Pancreas (tissue), 10 donors: Measurements from ENCODE around the gene KRT10. TPM values are rescaled to one million over a fixed set of nuclear protein-coding genes. Genes with fewer than 3 reads are reported as not detected.

Experiments
- ATAC-seq, 4 donors: fragments of 200-7000 bp; cut with Tn5 transposase; one replicate each; pipeline versions ENCODE4 v1.8.0 to v1.9.1; 2020; ENCODE audit warnings: mild to moderate bottlenecking in 4 of 4, moderate library complexity in 4 of 4
- DNase-seq, 6 donors: peaks; one replicate each; pipeline ENCODE4 v3.0.0-alpha.2; 2020
- FAIRE-seq: peaks from 2 replicates; lab custom pipeline; 2012; peaks lifted over from hg19 to GRCh38; lab: Jason Lieb, UNC
- H3K27ac ChIP-seq, 4 donors: fragments of 200-600 bp; sonication (generic); 1 replicate in 3 of 4; 2 replicates in 1 of 4; pipeline versions ENCODE4 v1.5.0 to v1.8.0; 2020
- H3K27me3 ChIP-seq, 4 donors: fragments of 200-600 bp; one replicate each; pipeline ENCODE4 v1.8.0; 2021
- H3K36me3 ChIP-seq, 3 donors: fragments of 200-600 bp; sonication (generic) in 1 of 3; one replicate each; pipeline versions ENCODE4 v1.5.0 to v1.8.0; 2020 to 2021
- H3K4me1 ChIP-seq, 3 donors: fragments of 200-600 bp; one replicate each; pipeline ENCODE4 v1.8.0; 2021
- H3K4me3 ChIP-seq, 4 donors: fragments of 200-600 bp; sonication (generic) in 2 of 4; one replicate each; pipeline versions ENCODE4 v1.5.0 to v1.8.0; 2020 to 2021
- H3K9me3 ChIP-seq, 4 donors: fragments of 200-600 bp; one replicate each; pipeline ENCODE4 v1.8.0; 2021
- WGBS, 2 donors: extraction: QIAGEN DNeasy Blood & Tissue Kit; methylation state at CpG; one replicate each; pipeline ENCODE4 v1.1.7; 2013; 5-methylcytosine and 5-hydroxymethylcytosine counted together
- intact Hi-C, 3 donors: fragments of 100-400 bp; cut with DNase I; formaldehyde crosslinking; loops; one replicate each; pipeline versions ENCODE4 v1.11.1 to v1.14.2; 2022
- polyA plus RNA-seq, 2 donors: library from polyadenylated mRNA; stranded (reverse); fragments of 200-250 nt; gene quantifications; one replicate each; pipeline ENCODE4 v1.2.3, GENCODE V29; 2013
- total RNA-seq, 6 donors: library from RNA; stranded (reverse); fragmentation: NEBNext Ultra II Directional in 4 of 6; extraction: Animal tissue kit (Norgen Biotek cat#: 25700) in 4 of 6; gene quantifications; one replicate each; pipeline versions ENCODE4 v1.2.1 to v1.2.4, GENCODE V29; 2021 to 2023
- TF ChIP-seq, protein P1 (sequence below), 4 donors: fragments of 200-600 bp; sonication (generic) in 3 of 4; IDR thresholded peaks; one replicate each; pipeline versions ENCODE4 v1.5.0 to v1.8.0; 2021; ENCODE audit warnings: antibody characterized with exemption in 4 of 4
- donor health status: healthy with polysubstance abuse.
- donor health status: DM: no; HTN: no; CAD: no; lungs with moderate emphysema.
- donor health status: DM: no; HTN: no; CAD: no.
- donor health status: control.
- donor health status: control.
- donor health status: Bipolar disorder and iron deficiency.
- donor health status: DM: yes; HTN: yes; CAD: no.
- donor health status: DM: no; HTN: no; CAD: no.
- donor health status: DM: no; HTN: no; CAD: no.
- donor health status: DM: yes; HTN: yes; CAD: no.

KRT10 gene
- total and polyA plus RNA-seq, 8 donors, result 13.9 to 31.0 (median 21.2) TPM

DNA sequence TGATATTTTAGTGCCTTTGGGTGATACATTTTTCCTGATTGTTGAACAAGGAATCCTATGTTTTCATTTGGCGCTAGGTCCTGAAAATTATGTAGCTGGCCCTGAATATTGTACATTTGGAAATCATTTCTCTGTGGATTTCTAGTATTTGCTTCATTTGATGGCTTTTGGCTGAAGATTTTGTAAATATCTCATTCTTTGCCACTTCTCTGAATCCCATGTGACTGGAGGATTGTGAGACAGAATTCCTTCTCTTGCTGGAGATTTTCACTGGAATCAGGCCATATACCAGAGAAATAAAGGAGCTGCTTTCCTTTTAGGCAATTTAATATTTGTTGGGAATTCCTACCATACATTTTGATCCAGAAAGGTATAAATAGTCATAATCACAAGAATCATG lies 31.3 kb downstream of the KRT10 start:
- DNase-seq, result no peak
- no peak for FAIRE-seq
- H3K9me3 ChIP-seq, result no peaks in the 10 kb centered on the region
- no peaks in the 10 kb centered on the region for H3K4me1 ChIP-seq
- TF ChIP-seq, protein P1, sequence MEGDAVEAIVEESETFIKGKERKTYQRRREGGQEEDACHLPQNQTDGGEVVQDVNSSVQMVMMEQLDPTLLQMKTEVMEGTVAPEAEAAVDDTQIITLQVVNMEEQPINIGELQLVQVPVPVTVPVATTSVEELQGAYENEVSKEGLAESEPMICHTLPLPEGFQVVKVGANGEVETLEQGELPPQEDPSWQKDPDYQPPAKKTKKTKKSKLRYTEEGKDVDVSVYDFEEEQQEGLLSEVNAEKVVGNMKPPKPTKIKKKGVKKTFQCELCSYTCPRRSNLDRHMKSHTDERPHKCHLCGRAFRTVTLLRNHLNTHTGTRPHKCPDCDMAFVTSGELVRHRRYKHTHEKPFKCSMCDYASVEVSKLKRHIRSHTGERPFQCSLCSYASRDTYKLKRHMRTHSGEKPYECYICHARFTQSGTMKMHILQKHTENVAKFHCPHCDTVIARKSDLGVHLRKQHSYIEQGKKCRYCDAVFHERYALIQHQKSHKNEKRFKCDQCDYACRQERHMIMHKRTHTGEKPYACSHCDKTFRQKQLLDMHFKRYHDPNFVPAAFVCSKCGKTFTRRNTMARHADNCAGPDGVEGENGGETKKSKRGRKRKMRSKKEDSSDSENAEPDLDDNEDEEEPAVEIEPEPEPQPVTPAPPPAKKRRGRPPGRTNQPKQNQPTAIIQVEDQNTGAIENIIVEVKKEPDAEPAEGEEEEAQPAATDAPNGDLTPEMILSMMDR (IDR thresholded peaks at IDR 0.05), result no peak
- WGBS, 2 donors, result 92 to 97% methylated on average over 1 of the region's 1 CpG
- H3K4me3 ChIP-seq, result no peak overlapping the region
- no peaks in the 10 kb centered on the region for H3K27me3 ChIP-seq
- H3K36me3 ChIP-seq, result no peaks in the 10 kb centered on the region
- no peak for ATAC-seq
- intact Hi-C loops, result loop anchor here (5.0 to 10.0 kb wide), 2 partner anchors 174 to 176 kb away; no protein-coding TSS in a partner anchor
- H3K27ac ChIP-seq, result no peak overlapping the region

DNA sequence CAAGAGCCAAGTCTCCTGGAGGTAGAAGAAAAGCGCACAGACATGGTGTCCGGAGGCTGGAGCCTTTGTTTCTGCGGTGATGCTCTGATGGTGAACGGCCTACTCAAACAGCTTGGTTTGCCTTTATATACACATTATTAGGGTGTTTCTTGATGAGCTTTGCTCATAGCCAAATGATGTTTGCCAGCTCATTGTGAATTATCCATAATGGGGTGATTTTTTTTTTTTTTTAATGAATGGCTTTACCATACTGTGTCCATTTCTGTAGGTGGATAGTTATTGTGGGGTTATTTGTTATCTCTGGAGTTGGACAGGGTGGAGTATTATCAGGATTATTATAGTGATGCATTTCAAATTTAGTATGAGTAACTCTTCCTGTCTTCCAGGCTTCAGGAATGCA lies 40.0 kb downstream of the KRT10 start, which contains the start of gene KRT27:
Gene KRT27 (minus strand): TSS at position 101 of the 400 bp plus-strand sequence. CDS start 57 bp downstream, at position 44.
- H3K4me3 ChIP-seq, result no peak within 1 kb of the TSS
- H3K9me3 ChIP-seq, result no peaks in the 10 kb centered on the region
- no peaks in the 10 kb centered on the region for H3K36me3 ChIP-seq
- no peak within 1 kb of the TSS for H3K27ac ChIP-seq
- DNase-seq (no peak), FAIRE-seq (no peak), ATAC-seq (no peak)
- 77 to 91% methylated on average over 4 of the region's 4 CpGs for WGBS, 2 donors
- no peaks in the 10 kb centered on the region for H3K4me1 ChIP-seq
- TF ChIP-seq, protein P1 (IDR thresholded peaks at IDR 0.05), result no peak
- intact Hi-C loops, result no loop called here
- H3K27me3 ChIP-seq, result peaks cover 0 to 17% (median 0%) of the 10 kb centered on the region in 4 donors

DNA sequence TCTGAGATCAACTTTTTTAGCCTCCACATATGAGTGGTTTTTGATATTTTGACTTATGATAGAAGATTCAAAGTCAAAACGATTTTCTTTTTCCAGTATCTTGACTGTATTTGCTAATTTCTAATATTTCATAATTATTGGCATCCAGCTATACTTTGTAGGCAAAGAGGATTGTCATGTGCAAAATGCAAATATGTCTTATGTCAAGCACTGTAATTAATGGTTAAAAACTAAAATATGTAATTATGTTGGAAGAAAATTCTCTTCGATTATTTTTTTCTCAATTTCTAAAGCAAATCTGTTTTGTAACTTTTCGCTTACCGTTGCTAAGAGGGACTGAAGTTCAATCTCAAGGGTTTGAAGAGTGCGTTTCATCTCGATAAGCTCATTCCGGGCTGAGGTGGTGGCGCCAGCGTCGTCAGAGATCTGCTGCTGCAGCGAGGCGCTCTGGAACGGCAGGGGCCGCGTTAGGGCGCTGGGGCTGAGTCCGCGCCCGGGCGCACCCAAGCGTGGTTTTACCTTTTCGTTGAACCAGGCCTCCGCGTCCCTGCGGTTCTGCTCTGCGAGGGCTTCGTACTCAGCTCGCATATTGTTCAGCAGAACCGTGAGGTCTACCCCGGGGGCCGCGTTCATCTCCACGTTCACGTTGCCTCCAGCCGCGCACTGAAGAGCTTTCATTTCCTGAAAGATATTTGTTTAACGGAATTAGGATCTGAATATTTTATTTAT lies 43.1 kb downstream of the KRT10 start:
- intact Hi-C loops, result no loop called here
- TF ChIP-seq, protein P1 (IDR thresholded peaks at IDR 0.05), result no peak
- DNase-seq, result peak in 2 of 6 donors; percentile 21 to 65
- peak in 2 of 4 donors; percentile 43 to 54 for ATAC-seq
- no peaks in the 10 kb centered on the region for H3K4me1 ChIP-seq
- H3K27me3 ChIP-seq, result peaks cover 0 to 17% (median 0%) of the 10 kb centered on the region in 4 donors
- no peaks in the 10 kb centered on the region for H3K36me3 ChIP-seq
- WGBS, 2 donors, result 15 to 35% methylated on average over 37 of the region's 37 CpGs
- no peaks in the 10 kb centered on the region for H3K9me3 ChIP-seq
- H3K27ac ChIP-seq, result no peak overlapping the region
- H3K4me3 ChIP-seq, result peak overlapping the region in 1 of 4 donors; percentile 11
- no peak for FAIRE-seq

DNA sequence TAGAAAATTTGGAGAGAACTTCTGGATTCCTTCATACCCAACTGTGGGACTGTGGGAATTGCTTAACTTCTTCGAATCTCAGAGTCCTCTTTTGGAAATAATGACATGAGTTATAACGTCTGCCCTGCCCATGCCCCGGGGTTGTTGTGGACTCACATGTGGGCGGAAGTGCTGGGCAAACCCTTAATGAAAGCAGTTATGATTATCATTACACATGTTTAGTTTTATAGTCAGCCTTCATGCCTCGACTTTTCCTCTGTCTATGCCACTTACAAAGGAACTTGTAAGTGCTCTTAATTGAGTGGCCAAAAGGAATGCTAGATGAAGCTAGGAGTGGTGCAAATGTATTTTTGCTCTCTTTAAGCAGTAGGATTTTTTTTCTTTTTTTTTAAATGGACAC lies 44.0 kb downstream of the KRT10 start:
- Histone ChIP-seq H3K4me3 (no peak overlapping the region), H3K27me3 (peaks cover 0 to 17% (median 0%) of the 10 kb centered on the region in 4 donors), H3K4me1 (no peaks in the 10 kb centered on the region), H3K9me3 (no peaks in the 10 kb centered on the region), H3K36me3 (no peaks in the 10 kb centered on the region), H3K27ac (no peak overlapping the region)
- 54 to 72% methylated on average over 5 of the region's 5 CpGs for WGBS, 2 donors
- ATAC-seq, result no peak
- no peak for FAIRE-seq
- TF ChIP-seq, protein P1 (IDR thresholded peaks at IDR 0.05), result no peak
- intact Hi-C loops, result no loop called here
- DNase-seq, result no peak

DNA sequence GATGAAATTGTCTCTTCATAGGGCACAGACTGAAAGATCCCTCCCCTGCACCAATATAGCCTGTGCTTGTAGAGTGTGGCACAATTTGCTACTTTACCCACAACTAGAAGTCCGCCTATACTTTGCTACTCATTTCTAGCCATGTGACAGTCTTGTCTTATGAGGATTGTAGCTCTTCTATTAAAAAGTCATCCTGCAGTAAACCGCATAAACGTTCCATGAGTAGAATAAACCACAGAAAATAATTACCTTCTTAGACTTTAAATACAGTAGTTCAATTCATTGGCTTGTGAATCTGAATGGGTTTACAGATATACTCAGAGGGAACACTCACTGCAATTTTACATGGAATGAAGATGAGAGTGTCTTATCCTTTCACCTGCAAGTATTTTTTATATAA lies 44.4 kb downstream of the KRT10 start:
- Histone ChIP-seq H3K9me3 (no peaks in the 10 kb centered on the region), H3K4me1 (no peaks in the 10 kb centered on the region), H3K27me3 (peaks cover 0 to 17% (median 0%) of the 10 kb centered on the region in 4 donors), H3K27ac (no peak overlapping the region), H3K4me3 (no peak overlapping the region), H3K36me3 (no peaks in the 10 kb centered on the region)
- ATAC-seq (no peak), DNase-seq (no peak), FAIRE-seq (no peak)
- 63 to 82% methylated on average over 3 of the region's 3 CpGs for WGBS, 2 donors
- intact Hi-C loops, result no loop called here
- TF ChIP-seq, protein P1 (IDR thresholded peaks at IDR 0.05), result no peak
